NCI-H510A treated with DMSO at 0.1 percent for 48 hours (cell line): ENCODE data around the gene NELFB.

Experiments
- DNase-seq: peaks from one replicate; lab custom pipeline; 2025; lab: John Stamatoyannopoulos, UW

The NELFB gene

GRCh38 chr9:137223078-137223970, 31.8 kb upstream of the NELFB start:
- peak; percentile 87 for DNase-seq

GRCh38 chr9:137224830-137225694, 30.1 kb upstream of the NELFB start, which contains the start of gene CYSRT1:
Gene CYSRT1, plus strand, starts transcription at chr9:137225174. Its CDS starts 448 bp downstream, at chr9:137225622.
- DNase-seq, result no peak

GRCh38 chr9:137225699-137226331, 29.3 kb upstream of the NELFB start:
- no peak for DNase-seq

GRCh38 chr9:137226338-137227053, 28.6 kb upstream of the NELFB start:
- no peak for DNase-seq

GRCh38 chr9:137227054-137227852, 27.9 kb upstream of the NELFB start, which contains the start of gene RNF224:
Gene RNF224, plus strand, starts transcription at chr9:137227502. Its CDS starts 834 bp downstream, at chr9:137228336.
- peak; percentile 59 for DNase-seq

- no peak for DNase-seq
Measured at GRCh38 chr9:137227853-137228505, 27.1 kb upstream of the NELFB start.

- no peak for DNase-seq
Measured at GRCh38 chr9:137228506-137228967, 26.6 kb upstream of the NELFB start.

GRCh38 chr9:137228968-137229896, 25.9 kb upstream of the NELFB start:
- DNase-seq, result no peak

GRCh38 chr9:137229903-137230704, 25.0 kb upstream of the NELFB start:
- DNase-seq, result no peak

GRCh38 chr9:137230705-137231371, 24.3 kb upstream of the NELFB start, which contains the start of gene SLC34A3:
Gene SLC34A3, plus strand, starts transcription at chr9:137230901. Its CDS starts 802 bp downstream, at chr9:137231703.
- no peak for DNase-seq

- no peak for DNase-seq
Measured at GRCh38 chr9:137231372-137232039, 23.6 kb upstream of the NELFB start.

- DNase-seq, result no peak
Measured at GRCh38 chr9:137232101-137232500, 23.0 kb upstream of the NELFB start.

GRCh38 chr9:137232510-137232909, 22.6 kb upstream of the NELFB start:
- no peak for DNase-seq

- peak; percentile 31 for DNase-seq
Measured at GRCh38 chr9:137233143-137233980, 21.8 kb upstream of the NELFB start.

- DNase-seq, result no peak
Measured at GRCh38 chr9:137234055-137234697, 21.0 kb upstream of the NELFB start.
